Gastroesophageal sphincter (tissue), 4 donors: ENCODE results near the gene SUPT3H. TPM values are rescaled to one million over a fixed set of nuclear protein-coding genes. Genes with fewer than 3 reads are reported as not detected.

ENCODE experiments used
- ATAC-seq: fragments of 150-250 bp; one replicate; pipeline ENCODE4 v1.9.1; 2016; ENCODE audit warnings: mild to moderate bottlenecking, moderate library complexity
- H3K27ac ChIP-seq, 4 donors: fragments of 200-600 bp; sonication (generic) in 3 of 4; 1 replicate in 3 of 4; 2 replicates in 1 of 4; pipeline ENCODE4 v1.5.1; 2016 to 2019
- H3K27me3 ChIP-seq: fragments of 200-600 bp; sonication (generic); one replicate; pipeline ENCODE4 v1.5.1; 2019
- H3K36me3 ChIP-seq, 2 donors: fragments of 200-600 bp; sonication (generic); one replicate each; pipeline ENCODE4 v1.5.1; 2019; ENCODE audit warnings: control low read depth in 1 of 2
- H3K4me1 ChIP-seq, 3 donors: fragments of 200-600 bp; sonication (generic); 1 replicate in 2 of 3; 2 replicates in 1 of 3; pipeline ENCODE4 v1.5.1; 2016 to 2019; ENCODE audit warnings: control low read depth in 2 of 3
- H3K4me3 ChIP-seq, 2 donors: fragments of 200-600 bp; sonication (generic); one replicate each; pipeline ENCODE4 v1.5.1; 2019; ENCODE audit warnings: mild to moderate bottlenecking in 1 of 2, moderate library complexity in 1 of 2
- H3K9me3 ChIP-seq, 3 donors: fragments of 200-600 bp; sonication (generic); one replicate each; pipeline ENCODE4 v1.5.1; 2017 to 2019; ENCODE audit warnings: control low read depth in 2 of 3
- EP300 ChIP-seq: sonication (generic); formaldehyde crosslinking; IDR thresholded peaks from one replicate; pipeline ENCODE4 v1.6.1; 2017; ENCODE audit warnings: antibody characterized with exemption, mild to moderate bottlenecking
- POLR2A ChIP-seq, 2 donors: fragments of 450-650 bp; IDR thresholded peaks; one replicate each; pipeline ENCODE4 v1.6.1; 2017; ENCODE audit warnings: antibody characterized with exemption in 2 of 2, mild to moderate bottlenecking in 2 of 2, moderate library complexity in 1 of 2
- POLR2AphosphoS5 ChIP-seq: sonication (generic); formaldehyde crosslinking; IDR thresholded peaks from one replicate; pipeline ENCODE4 v1.6.1; 2017; ENCODE audit warnings: antibody characterized with exemption
- WGBS, 2 donors: methylation state at CpG; one replicate each; pipeline ENCODE4 v1.1.5; 2018; ENCODE audit warnings: low coverage in 1 of 2; 5-methylcytosine and 5-hydroxymethylcytosine counted together
- total RNA-seq, 4 donors: library from RNA; depleted of rRNA; stranded (reverse); fragments of >200 nt; gene quantifications; one replicate each; pipeline ENCODE4 v1.1.0, GENCODE V29; 2016
- TF ChIP-seq, protein P1 (sequence below), 4 experiments: fragments of 200-600 bp in 2 of 4; fragments of 450-650 bp in 2 of 4; sonication (generic) in 1 of 4; IDR thresholded peaks; one replicate each; pipeline ENCODE4 v1.5.1; 2017 to 2019; ENCODE audit warnings: antibody characterized with exemption in 4 of 4, mild to moderate bottlenecking in 2 of 4, moderate library complexity in 2 of 4

The SUPT3H gene
- total RNA-seq, 4 donors from 2014 or later = 3.6 to 13.1 (median 7.6) TPM

DNA sequence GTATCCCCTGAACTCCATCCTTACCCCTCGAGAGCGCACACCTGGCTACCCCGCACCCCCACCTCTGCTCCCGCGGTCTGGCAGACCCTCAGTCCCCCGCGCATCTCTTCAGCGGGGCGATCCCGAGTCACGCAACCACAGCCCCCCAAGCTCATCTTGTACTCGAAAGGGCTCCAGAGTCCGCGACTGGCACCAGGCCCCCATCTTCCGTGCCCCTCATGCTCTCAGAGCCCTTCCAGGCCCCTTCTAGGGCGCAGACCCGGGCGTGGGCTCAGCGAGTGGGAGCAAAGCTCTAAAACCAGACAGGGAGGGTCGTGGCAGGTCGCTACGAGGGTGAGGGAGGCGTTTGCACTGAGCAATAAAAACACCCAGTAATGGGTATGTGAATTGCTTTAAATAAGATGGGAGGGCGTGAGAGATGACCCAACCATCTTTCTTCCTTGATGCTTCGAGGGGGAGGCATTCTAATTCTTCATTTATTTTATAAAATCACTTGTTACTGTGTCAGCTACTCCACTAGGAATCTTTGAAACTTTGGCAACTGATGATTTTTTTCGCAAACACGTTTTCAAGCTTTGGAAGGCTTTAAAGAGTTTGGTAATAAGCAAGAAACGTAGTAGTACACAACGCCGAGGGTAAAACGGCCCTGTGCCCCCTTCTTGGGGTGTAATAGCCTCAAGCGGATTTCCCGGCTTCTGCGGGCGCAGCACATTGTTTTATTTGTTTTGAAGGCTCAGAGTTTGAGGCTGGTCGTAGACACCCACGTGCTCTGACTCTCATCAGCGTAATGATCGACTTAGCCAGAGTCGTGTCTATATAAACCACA is 42.6 kb upstream of the SUPT3H start:
- peak overlapping the region in 1 of 2 donors; percentile 61 for H3K4me3 ChIP-seq
- H3K27ac ChIP-seq = no peak overlapping the region
- H3K27me3 ChIP-seq = peaks cover 98% of the 10 kb centered on the region
- H3K4me1 ChIP-seq = peaks cover 2 to 51% (median 21%) of the 10 kb centered on the region in 3 donors
- 12 to 13% methylated on average over 22 to 24 of the region's 40 CpGs for whole genome bisulfite sequencing, 2 donors
- H3K9me3 ChIP-seq = no peaks in the 10 kb centered on the region
- TF ChIP-seq POLR2A (IDR thresholded peaks at IDR 0.05) (no peak), POLR2AphosphoS5 (no peak), EP300 (no peak)
- TF ChIP-seq, protein P1, sequence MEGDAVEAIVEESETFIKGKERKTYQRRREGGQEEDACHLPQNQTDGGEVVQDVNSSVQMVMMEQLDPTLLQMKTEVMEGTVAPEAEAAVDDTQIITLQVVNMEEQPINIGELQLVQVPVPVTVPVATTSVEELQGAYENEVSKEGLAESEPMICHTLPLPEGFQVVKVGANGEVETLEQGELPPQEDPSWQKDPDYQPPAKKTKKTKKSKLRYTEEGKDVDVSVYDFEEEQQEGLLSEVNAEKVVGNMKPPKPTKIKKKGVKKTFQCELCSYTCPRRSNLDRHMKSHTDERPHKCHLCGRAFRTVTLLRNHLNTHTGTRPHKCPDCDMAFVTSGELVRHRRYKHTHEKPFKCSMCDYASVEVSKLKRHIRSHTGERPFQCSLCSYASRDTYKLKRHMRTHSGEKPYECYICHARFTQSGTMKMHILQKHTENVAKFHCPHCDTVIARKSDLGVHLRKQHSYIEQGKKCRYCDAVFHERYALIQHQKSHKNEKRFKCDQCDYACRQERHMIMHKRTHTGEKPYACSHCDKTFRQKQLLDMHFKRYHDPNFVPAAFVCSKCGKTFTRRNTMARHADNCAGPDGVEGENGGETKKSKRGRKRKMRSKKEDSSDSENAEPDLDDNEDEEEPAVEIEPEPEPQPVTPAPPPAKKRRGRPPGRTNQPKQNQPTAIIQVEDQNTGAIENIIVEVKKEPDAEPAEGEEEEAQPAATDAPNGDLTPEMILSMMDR (IDR thresholded peaks at IDR 0.05) = no peak
- no peaks in the 10 kb centered on the region for H3K36me3 ChIP-seq
- ATAC-seq = no peak

DNA sequence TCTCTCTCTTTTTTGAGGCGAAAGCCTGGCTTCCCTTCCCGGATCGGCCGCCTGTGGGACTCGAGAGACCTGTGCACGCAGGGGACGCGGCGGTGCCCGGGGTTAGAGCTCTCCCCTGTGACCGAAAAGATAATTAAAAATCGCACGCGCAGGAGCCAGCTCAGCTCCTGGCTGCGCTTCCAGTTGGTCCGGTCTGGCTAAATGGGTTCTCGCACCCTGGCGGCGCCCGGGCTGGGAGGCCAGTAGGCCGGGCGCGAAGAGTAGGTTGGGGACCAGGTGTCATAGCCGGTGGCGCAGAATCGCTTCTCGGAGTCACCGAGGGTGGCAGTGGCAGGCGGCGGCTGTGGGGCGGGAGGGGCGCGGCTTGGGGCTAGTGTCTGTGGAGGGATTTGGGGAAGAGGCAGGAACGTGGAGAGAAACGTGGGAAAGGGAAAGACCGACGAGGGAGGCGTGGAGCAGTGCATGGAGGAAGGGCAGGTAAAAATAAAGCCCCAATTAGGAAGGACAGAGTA is 41.9 kb upstream of the SUPT3H start:
- Histone ChIP-seq H3K4me1 (peaks cover 2 to 51% (median 21%) of the 10 kb centered on the region in 3 donors), H3K27ac (no peak overlapping the region), H3K4me3 (peak overlapping the region in 1 of 2 donors; percentile 61), H3K27me3 (peaks cover 96% of the 10 kb centered on the region), H3K9me3 (no peaks in the 10 kb centered on the region), H3K36me3 (no peaks in the 10 kb centered on the region)
- no peak for ATAC-seq
- TF ChIP-seq, protein P1 (IDR thresholded peaks at IDR 0.05) = peak in 1 of 4 experiments; percentile 17
- TF ChIP-seq EP300 = no peak
- 11% methylated on average over 14 of the region's 38 CpGs; no CpG with 5 or more reads in 1 of the 2 donors for WGBS, 2 donors

DNA sequence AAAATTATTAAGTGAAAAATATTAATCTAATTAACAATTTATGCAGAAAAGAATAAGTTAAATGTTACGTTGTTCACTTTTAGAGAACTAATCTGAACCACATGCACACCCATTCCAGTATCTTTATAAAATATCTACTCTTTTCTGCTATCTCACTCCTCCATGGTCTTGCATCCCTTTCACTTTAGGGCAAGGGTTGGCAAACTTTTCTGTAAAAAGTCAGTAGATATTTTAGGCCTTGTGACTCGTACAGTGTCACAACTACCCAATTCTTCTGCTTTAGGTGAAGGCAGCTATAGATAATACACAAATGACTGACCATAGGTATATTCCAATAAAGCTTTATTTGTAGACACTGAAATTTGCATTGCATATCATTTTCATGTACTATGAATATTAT is 39.7 kb upstream of the SUPT3H start:
- no peaks in the 10 kb centered on the region for H3K36me3 ChIP-seq
- TF ChIP-seq POLR2A (IDR thresholded peaks at IDR 0.05) (no peak), POLR2AphosphoS5 (no peak), EP300 (no peak)
- TF ChIP-seq, protein P1 (IDR thresholded peaks at IDR 0.05) = no peak
- no peak overlapping the region for H3K27ac ChIP-seq
- H3K27me3 ChIP-seq = peaks cover 91% of the 10 kb centered on the region
- 81 to 91% methylated on average over 2 of the region's 2 CpGs for WGBS, 2 donors
- H3K4me1 ChIP-seq = peaks cover 2 to 33% (median 9%) of the 10 kb centered on the region in 3 donors
- no peak for ATAC-seq
- no peak overlapping the region for H3K4me3 ChIP-seq
- H3K9me3 ChIP-seq = no peaks in the 10 kb centered on the region

DNA sequence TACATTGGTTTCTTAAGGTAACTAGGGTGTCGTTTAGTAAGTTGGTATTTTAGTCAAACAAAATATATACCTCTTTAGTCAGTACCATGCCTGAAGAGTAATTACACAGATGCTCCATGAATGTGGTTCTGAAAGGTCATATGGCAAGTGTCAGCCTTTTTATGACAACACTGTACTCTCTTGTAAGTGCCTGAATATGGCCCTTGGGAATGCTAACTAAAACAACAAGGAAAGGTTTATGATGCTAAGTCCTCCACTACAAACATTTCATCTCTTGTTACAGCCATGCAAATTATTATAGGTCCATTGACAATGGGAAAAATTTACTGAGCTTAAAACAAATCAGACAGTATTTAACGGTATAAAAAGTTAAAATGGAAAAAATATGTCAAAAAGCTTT is 39.0 kb upstream of the SUPT3H start:
- no peaks in the 10 kb centered on the region for H3K36me3 ChIP-seq
- H3K9me3 ChIP-seq = no peaks in the 10 kb centered on the region
- peaks cover 89% of the 10 kb centered on the region for H3K27me3 ChIP-seq
- peaks cover 2 to 25% (median 9%) of the 10 kb centered on the region in 3 donors for H3K4me1 ChIP-seq
- no peak for ATAC-seq
- no peak overlapping the region for H3K27ac ChIP-seq
- TF ChIP-seq, protein P1 (IDR thresholded peaks at IDR 0.05) = no peak
- no peak for TF ChIP-seq POLR2AphosphoS5
- no peak overlapping the region for H3K4me3 ChIP-seq
- 61 to 84% methylated on average over 2 of the region's 2 CpGs for WGBS, 2 donors
